GM12878 (cell line): ENCODE measurements around the gene PRRC2B.

Experiments
- ATF2 ChIP-seq: IDR thresholded peaks from 2 replicates; pipeline ENCODE4 v1.6.1; 2012; ENCODE audit warnings: low read length, inconsistent platforms
- CEBPB ChIP-seq, 2 experiments: fragments of 150-350 bp in 1 of 2; IDR thresholded peaks; 2 replicates each; pipeline ENCODE4 v1.6.1; 2012 to 2014; ENCODE audit warnings: low read depth in 2 of 2, low read length in 2 of 2, borderline replicate concordance in 1 of 2, inconsistent platforms in 1 of 2
- CTCF ChIP-seq, 3 experiments: IDR thresholded peaks in 2 of 3; conservative IDR thresholded peaks in 1 of 3; 2 replicates each; pipeline ENCODE4 v1.5.1; 2011; ENCODE audit warnings: low read depth in 3 of 3, low read length in 3 of 3, mild to moderate bottlenecking in 3 of 3, control low read depth in 2 of 3, moderate library complexity in 2 of 3, inconsistent platforms in 1 of 3, mixed read lengths in 1 of 3; ENCODE audit not compliant: control insufficient read depth in 2 of 3, insufficient read depth in 1 of 3; ENCODE audit errors: extremely low read depth in 1 of 3
- EGR1 ChIP-seq, 2 experiments: IDR thresholded peaks; 1 replicate in 1 of 2; 2 replicates in 1 of 2; pipeline ENCODE4 v1.6.1; 2011 to 2012; ENCODE audit warnings: low read depth in 2 of 2, low read length in 2 of 2, borderline replicate concordance in 1 of 2, mild to moderate bottlenecking in 1 of 2, moderate library complexity in 1 of 2
- EZH2 ChIP-seq: IDR thresholded peaks from 2 replicates; pipeline ENCODE4 v1.6.1; 2012; ENCODE audit warnings: low read depth, mild to moderate bottlenecking, control low read depth, inconsistent platforms, low read length, borderline replicate concordance; ENCODE audit not compliant: control insufficient read depth
- IKZF1 ChIP-seq: fragments of 450-650 bp; conservative IDR thresholded peaks from 2 replicates; pipeline ENCODE4 v1.6.1; 2017; ENCODE audit warnings: antibody characterized with exemption, mild to moderate bottlenecking
- MXI1 ChIP-seq: fragments of 150-350 bp; IDR thresholded peaks from 2 replicates; pipeline ENCODE4 v1.6.1; 2011; ENCODE audit warnings: low read depth, mild to moderate bottlenecking, inconsistent platforms, low read length, improper control_type of control experiment
- SP1 ChIP-seq: IDR thresholded peaks from one replicate; pipeline ENCODE4 v1.6.1; 2011; ENCODE audit warnings: low read depth, low read length
- SPI1 ChIP-seq: IDR thresholded peaks from 2 replicates; pipeline ENCODE4 v1.6.1; 2011; ENCODE audit warnings: low read depth, mild to moderate bottlenecking, low read length, moderate library complexity, borderline replicate concordance; ENCODE audit not compliant: insufficient read depth
- SRF ChIP-seq, 2 experiments: IDR thresholded peaks; 2 replicates each; pipeline ENCODE4 v1.6.1; 2011; ENCODE audit warnings: low read depth in 2 of 2, low read length in 2 of 2, mild to moderate bottlenecking in 1 of 2, moderate library complexity in 1 of 2
- TCF7 ChIP-seq: IDR thresholded peaks from 2 replicates; pipeline ENCODE4 v1.6.1; 2014; ENCODE audit warnings: antibody characterized with exemption, borderline replicate concordance
- ZBTB40 ChIP-seq: fragments of 450-650 bp; IDR thresholded peaks from 2 replicates; pipeline ENCODE4 v1.6.1; 2016; ENCODE audit warnings: mild to moderate bottlenecking, moderate library complexity, borderline replicate concordance

GRCh38 chr9:131402738-131403492 is 9.0 kb downstream of the PRRC2B start:
- TF ChIP-seq SPI1 (no peak), ZBTB40 (no peak), EZH2 (no peak), CTCF (IDR thresholded peaks at IDR 0.05 in 2 of 3, conservative IDR thresholded peaks at IDR 0.05 in 1 of 3; ENCODE audit: control insufficient read depth in 2 of 3, extremely low read depth in 1 of 3, insufficient read depth in 1 of 3, low read depth in 3 of 3, low read length in 3 of 3) (no peak), IKZF1 (no peak), ATF2 (no peak), EGR1 (IDR thresholded peaks at IDR 0.05; ENCODE audit: borderline replicate concordance in 1 of 2, low read depth in 2 of 2, low read length in 2 of 2) (no peak), SP1 (no peak), MXI1 (no peak), TCF7 (no peak), CEBPB (IDR thresholded peaks at IDR 0.05; ENCODE audit: borderline replicate concordance in 1 of 2, low read depth in 2 of 2, low read length in 2 of 2) (no peak), SRF (IDR thresholded peaks at IDR 0.05; ENCODE audit: low read depth in 2 of 2, low read length in 2 of 2) (no peak)
